Endothelial cell of umbilical vein (primary cell): ENCODE measurements around the gene LIMCH1. TPM values are rescaled to one million over a fixed set of nuclear protein-coding genes. Genes with fewer than 3 reads are reported as not detected.

ENCODE experiments used
- BruUV-seq: library from RNA; stranded (reverse); fragments of 400-500 nt; replicated peaks from 2 replicates; lab custom pipeline; 2021; lab: Mats Ljungman, UMichigan
- CTCF ChIA-PET: fragments of 300-600, 350-600 bp; sonication (Branson Sonifier 250); formaldehyde crosslinking; loops from one replicate; lab custom pipeline; 2021; ENCODE audit warnings: antibody characterized with exemption, inconsistent platforms; lab: Charles Lee
- POLR2A ChIA-PET: fragments of 300-600, 350-600 bp; sonication (Branson Sonifier 250); formaldehyde crosslinking; loops from one replicate; lab custom pipeline; 2021; ENCODE audit warnings: antibody characterized with exemption, inconsistent platforms; lab: Charles Lee
- DNase-seq: peaks from one replicate; pipeline ENCODE4 v3.0.0-alpha.2; 2011; ENCODE audit warnings: low read depth, low spot score
- FAIRE-seq: peaks from 2 replicates; lab custom pipeline; 2011; peaks lifted over from hg19 to GRCh38; lab: Jason Lieb, UNC
- H2AFZ ChIP-seq: 2 replicates; pipeline ENCODE4 v1.6.0; 2012; ENCODE audit warnings: low read depth, low read length, control low read depth, inconsistent platforms
- H3K27ac ChIP-seq: 2 replicates; pipeline ENCODE4 v1.5.1; 2011; ENCODE audit warnings: low read depth, mild to moderate bottlenecking, control low read depth, low read length, moderate library complexity; ENCODE audit not compliant: insufficient read depth
- H3K27me3 ChIP-seq, 2 experiments: 2 replicates each; pipeline versions ENCODE4 v1.6.0 to v1.6.1; 2011; ENCODE audit warnings: low read length in 2 of 2, mixed read lengths in 1 of 2; ENCODE audit not compliant: control insufficient read depth in 2 of 2, insufficient read depth in 2 of 2
- H3K36me3 ChIP-seq, 2 experiments: 2 replicates in 1 of 2; 3 replicates in 1 of 2; pipeline ENCODE4 v1.5.1; 2011; ENCODE audit warnings: low read length in 2 of 2, mild to moderate bottlenecking in 1 of 2, moderate library complexity in 1 of 2; ENCODE audit not compliant: control insufficient read depth in 2 of 2, insufficient read depth in 2 of 2; ENCODE audit errors: extremely low read depth in 1 of 2
- H3K4me1 ChIP-seq: 3 replicates; pipeline ENCODE4 v1.5.1; 2011; ENCODE audit warnings: mild to moderate bottlenecking, low read length; ENCODE audit not compliant: control insufficient read depth, insufficient read depth; ENCODE audit errors: extremely low read depth
- H3K4me2 ChIP-seq: 2 replicates; pipeline ENCODE4 v1.6.1; 2011; ENCODE audit warnings: low read length, control low read depth, mixed read lengths; ENCODE audit not compliant: insufficient read depth
- H3K4me3 ChIP-seq, 3 experiments: fragments of 200-600 bp in 1 of 3; sonication (generic), shearing (Covaris generic) in 1 of 3; replicated peaks in 1 of 3; 2 replicates each; pipeline ENCODE4 v1.5.1; 2011 to 2016; ENCODE audit warnings: control low read depth in 3 of 3, low read length in 3 of 3, mild to moderate bottlenecking in 2 of 3, inconsistent platforms in 1 of 3, low read depth in 1 of 3, moderate library complexity in 1 of 3; ENCODE audit not compliant: insufficient read depth in 1 of 3
- H3K79me2 ChIP-seq: 2 replicates; pipeline ENCODE4 v1.6.0; 2012; ENCODE audit warnings: low read length, inconsistent platforms; ENCODE audit not compliant: control insufficient read depth, insufficient read depth
- H3K9ac ChIP-seq: replicated peaks from 2 replicates; pipeline ENCODE3; 2011; ENCODE audit warnings: low read length, control low read depth; ENCODE audit not compliant: insufficient read depth; ENCODE audit errors: extremely low read depth
- H3K9me1 ChIP-seq: replicated peaks from 3 replicates; pipeline ENCODE4 v1.6.0; 2011; ENCODE audit warnings: mild to moderate bottlenecking, low read length; ENCODE audit not compliant: control insufficient read depth, insufficient read depth; ENCODE audit errors: extremely low read depth
- H3K9me3 ChIP-seq: replicated peaks from 2 replicates; pipeline ENCODE4 v1.5.1; 2012; ENCODE audit warnings: low read length, inconsistent platforms; ENCODE audit not compliant: control insufficient read depth, insufficient read depth
- H4K20me1 ChIP-seq: replicated peaks from 2 replicates; pipeline ENCODE3; 2011; ENCODE audit warnings: mild to moderate bottlenecking, low read length; ENCODE audit not compliant: control insufficient read depth, insufficient read depth; ENCODE audit errors: extremely low read depth
- EZH2 ChIP-seq: IDR thresholded peaks from 2 replicates; pipeline ENCODE4 v1.6.1; 2012; ENCODE audit warnings: borderline replicate concordance, low read depth, mild to moderate bottlenecking, moderate library complexity, low read length, inconsistent platforms; ENCODE audit not compliant: severe bottlenecking
- FOS ChIP-seq: IDR thresholded peaks from 2 replicates; pipeline ENCODE4 v1.6.1; 2011; ENCODE audit warnings: mild to moderate bottlenecking, low read length, moderate library complexity, borderline replicate concordance; ENCODE audit not compliant: insufficient read depth
- GATA2 ChIP-seq: IDR thresholded peaks from 2 replicates; pipeline ENCODE4 v1.7.0; 2011; ENCODE audit warnings: low read depth, mild to moderate bottlenecking, moderate library complexity, mixed read lengths, low read length; ENCODE audit not compliant: insufficient read length, insufficient read depth
- JUN ChIP-seq: IDR thresholded peaks from 2 replicates; pipeline ENCODE4 v1.6.1; 2011; ENCODE audit warnings: borderline replicate concordance, low read depth; ENCODE audit not compliant: insufficient read length, insufficient read depth
- MAX ChIP-seq: IDR thresholded peaks from 2 replicates; pipeline ENCODE4 v1.6.1; 2011; ENCODE audit not compliant: insufficient read depth, insufficient read length
- MYC ChIP-seq: IDR thresholded peaks from one replicate; pipeline ENCODE4 v1.6.1; 2011; ENCODE audit warnings: mild to moderate bottlenecking, low read depth, low read length
- POLR2A ChIP-seq: IDR thresholded peaks from 2 replicates; pipeline ENCODE4 v1.6.1; 2012; ENCODE audit warnings: low read depth, mild to moderate bottlenecking, control low read depth, low read length
- POLR2AphosphoS5 ChIP-seq: IDR thresholded peaks from 2 replicates; pipeline ENCODE4 v1.6.1; 2012; ENCODE audit warnings: low read depth, mild to moderate bottlenecking, control low read depth, low read length, moderate library complexity; ENCODE audit not compliant: insufficient read depth
- dilution Hi-C: fragments of 300-500 bp; cut with MboI; formaldehyde crosslinking; loops from one replicate; pipeline ENCODE4 v1.15.0; 2019; ENCODE audit warnings: low sequenced_read_pairs; ENCODE audit not compliant: extremely low pct_ligation_motif_present
- intact Hi-C: fragments of 100-400 bp; cut with micrococcal nuclease; formaldehyde crosslinking; loops from one replicate; pipeline ENCODE4 v1.10.0; 2022
- polyA plus RNA-seq, 4 experiments: library from polyadenylated mRNA; depleted of rRNA in 3 of 4; stranded (reverse) in 3 of 4; unstranded in 1 of 4; fragments of >200 nt; gene quantifications; 2 replicates each; pipeline versions ENCODE4 v1.2.1 to v1.2.3, GENCODE V29; 2011 to 2012; ENCODE audit warnings: missing spikeins in 1 of 4
- total RNA-seq: library from RNA; stranded (reverse); gene quantifications from 2 replicates; pipeline ENCODE4 v1.2.3, GENCODE V29; 2021
- TF ChIP-seq, protein P1 (sequence below), 2 donors: IDR thresholded peaks; 1 replicate in 1 of 2; 2 replicates in 1 of 2; pipeline ENCODE4 v1.5.1; 2011; ENCODE audit warnings: low read length in 2 of 2, mild to moderate bottlenecking in 2 of 2, moderate library complexity in 2 of 2, control low read depth in 1 of 2, inconsistent platforms in 1 of 2, low read depth in 1 of 2; ENCODE audit not compliant: insufficient read depth in 1 of 2; ENCODE audit errors: extremely low read depth in 1 of 2

The LIMCH1 gene
- total and polyA plus RNA-seq, 2 donors (not counting 3 experiments of a cell fraction or from before 2014, with no cell fraction given): 14.3 to 32.8 TPM

- intact Hi-C loops: no loop called here
Observed at GRCh38 chr4:41703785-41704184, 165.8 kb downstream of the LIMCH1 start.

More at GRCh38 chr4:41703785-41704184, 165.8 kb downstream of the LIMCH1 start:
- Histone ChIP-seq H3K4me2 (no peak overlapping the region), H3K79me2 (no peaks in the 10 kb centered on the region), H3K27ac (no peak overlapping the region), H2AFZ (no peak overlapping the region), H3K9me3 (no peaks in the 10 kb centered on the region), H3K27me3 (peaks cover 8 to 17% of the 10 kb centered on the region in 2 experiments), H3K36me3 (no peaks in the 10 kb centered on the region), H4K20me1 (no peaks in the 10 kb centered on the region), H3K4me1 (no peaks in the 10 kb centered on the region), H3K9ac (no peak overlapping the region), H3K4me3 (no peak overlapping the region), H3K9me1 (no peaks in the 10 kb centered on the region)
- no TSS peak for BruUV-seq
- TF ChIP-seq MYC (no peak), FOS (no peak), POLR2AphosphoS5 (no peak), JUN (no peak), GATA2 (no peak), EZH2 (no peak), MAX (no peak), POLR2A (no peak)
- TF ChIP-seq, protein P1, sequence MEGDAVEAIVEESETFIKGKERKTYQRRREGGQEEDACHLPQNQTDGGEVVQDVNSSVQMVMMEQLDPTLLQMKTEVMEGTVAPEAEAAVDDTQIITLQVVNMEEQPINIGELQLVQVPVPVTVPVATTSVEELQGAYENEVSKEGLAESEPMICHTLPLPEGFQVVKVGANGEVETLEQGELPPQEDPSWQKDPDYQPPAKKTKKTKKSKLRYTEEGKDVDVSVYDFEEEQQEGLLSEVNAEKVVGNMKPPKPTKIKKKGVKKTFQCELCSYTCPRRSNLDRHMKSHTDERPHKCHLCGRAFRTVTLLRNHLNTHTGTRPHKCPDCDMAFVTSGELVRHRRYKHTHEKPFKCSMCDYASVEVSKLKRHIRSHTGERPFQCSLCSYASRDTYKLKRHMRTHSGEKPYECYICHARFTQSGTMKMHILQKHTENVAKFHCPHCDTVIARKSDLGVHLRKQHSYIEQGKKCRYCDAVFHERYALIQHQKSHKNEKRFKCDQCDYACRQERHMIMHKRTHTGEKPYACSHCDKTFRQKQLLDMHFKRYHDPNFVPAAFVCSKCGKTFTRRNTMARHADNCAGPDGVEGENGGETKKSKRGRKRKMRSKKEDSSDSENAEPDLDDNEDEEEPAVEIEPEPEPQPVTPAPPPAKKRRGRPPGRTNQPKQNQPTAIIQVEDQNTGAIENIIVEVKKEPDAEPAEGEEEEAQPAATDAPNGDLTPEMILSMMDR (IDR thresholded peaks at IDR 0.05; ENCODE audit: extremely low read depth in 1 of 2, insufficient read depth in 1 of 2, low read depth in 1 of 2, low read length in 2 of 2): no peak
- DNase-seq (no peak), FAIRE-seq (no peak)
- dilution Hi-C loops: no loop called here
- ChIA-PET CTCF (no interaction called here), POLR2A (no interaction called here)
